ENCODE data around the gene LYPD6B. TPM values are rescaled to one million over a fixed set of nuclear protein-coding genes. Genes with fewer than 3 reads are reported as not detected.

Gene LYPD6B
- total RNA-seq, 1 donor from 2014 or later, result not detected

- peaks cover 5% of the 10 kb centered on the region for H3K4me1 Mint-ChIP-seq
- H3K9me3 Mint-ChIP-seq, result no peaks in the 10 kb centered on the region
- DNase-seq (ENCODE audit: low read depth, low spot score), result no peak
- no peaks in the 10 kb centered on the region for H3K27me3 Mint-ChIP-seq (ENCODE audit: low read depth)
- H3K36me3 Mint-ChIP-seq (ENCODE audit: low read depth), result peaks cover 6% of the 10 kb centered on the region
- no peak overlapping the region for H3K27ac Mint-ChIP-seq (ENCODE audit: unreplicated experiment)
- H3K4me3 Mint-ChIP-seq, result no peak overlapping the region
- no peak for TF ChIP-seq CTCF (conservative IDR thresholded peaks at IDR 0.05)
Observed at GRCh38 chr2:149020432-149020851, 18.1 kb upstream of the LYPD6B start.

GRCh38 chr2:149021271-149021719, 17.2 kb upstream of the LYPD6B start:
- H3K27me3 Mint-ChIP-seq (ENCODE audit: low read depth), result no peaks in the 10 kb centered on the region
- peaks cover 5% of the 10 kb centered on the region for H3K4me1 Mint-ChIP-seq
- no peak for TF ChIP-seq CTCF (conservative IDR thresholded peaks at IDR 0.05)
- no peak for DNase-seq (ENCODE audit: low read depth, low spot score)
- H3K27ac Mint-ChIP-seq (ENCODE audit: unreplicated experiment), result no peak overlapping the region
- H3K36me3 Mint-ChIP-seq (ENCODE audit: low read depth), result peaks cover 6% of the 10 kb centered on the region
- no peak overlapping the region for H3K4me3 Mint-ChIP-seq
- H3K9me3 Mint-ChIP-seq, result no peaks in the 10 kb centered on the region

GRCh38 chr2:149021761-149022160, 16.7 kb upstream of the LYPD6B start:
- no peak for TF ChIP-seq CTCF (conservative IDR thresholded peaks at IDR 0.05)
- no peak overlapping the region for H3K27ac Mint-ChIP-seq (ENCODE audit: unreplicated experiment)

GRCh38 chr2:149023091-149023490, 15.4 kb upstream of the LYPD6B start:
- Mint-ChIP-seq H3K4me1 (peaks cover 12% of the 10 kb centered on the region), H3K9me3 (no peaks in the 10 kb centered on the region), H3K4me3 (no peak overlapping the region), H3K27ac (ENCODE audit: unreplicated experiment) (no peak overlapping the region), H3K27me3 (ENCODE audit: low read depth) (no peaks in the 10 kb centered on the region), H3K36me3 (ENCODE audit: low read depth) (peaks cover 2% of the 10 kb centered on the region)
- no peak for TF ChIP-seq CTCF (conservative IDR thresholded peaks at IDR 0.05)
- no peak for DNase-seq (ENCODE audit: low read depth, low spot score)

More at GRCh38 chr2:149021761-149022160, 16.7 kb upstream of the LYPD6B start:
- no peaks in the 10 kb centered on the region for H3K9me3 Mint-ChIP-seq
- H3K4me3 Mint-ChIP-seq, result no peak overlapping the region
- H3K27me3 Mint-ChIP-seq (ENCODE audit: low read depth), result no peaks in the 10 kb centered on the region
- DNase-seq (ENCODE audit: low read depth, low spot score), result no peak
- peaks cover 5% of the 10 kb centered on the region for H3K4me1 Mint-ChIP-seq
- H3K36me3 Mint-ChIP-seq (ENCODE audit: low read depth), result peaks cover 6% of the 10 kb centered on the region

- Mint-ChIP-seq H3K4me1 (peaks cover 14% of the 10 kb centered on the region), H3K27me3 (ENCODE audit: low read depth) (no peaks in the 10 kb centered on the region), H3K36me3 (ENCODE audit: low read depth) (no peaks in the 10 kb centered on the region), H3K27ac (ENCODE audit: unreplicated experiment) (peak overlapping the region; percentile 9), H3K4me3 (no peak overlapping the region), H3K9me3 (no peaks in the 10 kb centered on the region)
- DNase-seq (ENCODE audit: low read depth, low spot score), result no peak
- TF ChIP-seq CTCF (conservative IDR thresholded peaks at IDR 0.05), result no peak
Observed at GRCh38 chr2:149027590-149028250, 10.8 kb upstream of the LYPD6B start.

Data from neural crest cell (in vitro differentiated cells).